ENCODE measurements around the gene LNX2.

LNX2 gene

DNA sequence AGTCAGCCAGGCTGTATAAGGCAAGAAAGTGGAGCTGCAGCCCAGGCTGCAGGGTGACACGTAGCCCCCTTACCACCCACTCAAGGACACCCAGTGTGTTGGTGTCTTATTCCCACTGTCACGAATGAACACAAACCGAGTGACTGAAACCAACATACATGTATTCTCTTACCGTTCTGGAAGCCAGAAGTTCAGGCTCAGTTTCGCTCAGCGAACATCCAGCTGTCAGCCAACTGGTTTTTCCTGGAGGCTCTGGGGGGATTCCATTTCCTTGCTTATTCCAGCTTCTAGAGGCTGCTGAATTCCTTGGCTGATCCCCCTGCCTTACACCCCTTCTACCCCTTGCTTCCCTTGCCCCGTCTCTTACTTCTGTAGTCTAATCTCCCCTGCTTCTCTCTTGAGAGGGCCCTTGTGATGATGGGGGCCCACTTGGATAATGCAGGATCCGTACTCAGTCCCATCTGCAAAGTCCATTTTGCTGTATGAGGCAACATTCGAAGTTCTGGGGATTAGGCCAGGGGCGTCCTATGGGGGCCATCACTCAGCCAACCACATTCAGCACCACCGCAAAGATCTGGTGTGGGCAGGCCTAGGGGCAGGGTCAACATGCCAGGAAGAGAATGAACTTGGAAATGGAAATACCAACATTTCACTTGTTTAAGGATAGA lies 122.6 kb downstream of the LNX2 start:
- DNase-seq, result no peak

DNA sequence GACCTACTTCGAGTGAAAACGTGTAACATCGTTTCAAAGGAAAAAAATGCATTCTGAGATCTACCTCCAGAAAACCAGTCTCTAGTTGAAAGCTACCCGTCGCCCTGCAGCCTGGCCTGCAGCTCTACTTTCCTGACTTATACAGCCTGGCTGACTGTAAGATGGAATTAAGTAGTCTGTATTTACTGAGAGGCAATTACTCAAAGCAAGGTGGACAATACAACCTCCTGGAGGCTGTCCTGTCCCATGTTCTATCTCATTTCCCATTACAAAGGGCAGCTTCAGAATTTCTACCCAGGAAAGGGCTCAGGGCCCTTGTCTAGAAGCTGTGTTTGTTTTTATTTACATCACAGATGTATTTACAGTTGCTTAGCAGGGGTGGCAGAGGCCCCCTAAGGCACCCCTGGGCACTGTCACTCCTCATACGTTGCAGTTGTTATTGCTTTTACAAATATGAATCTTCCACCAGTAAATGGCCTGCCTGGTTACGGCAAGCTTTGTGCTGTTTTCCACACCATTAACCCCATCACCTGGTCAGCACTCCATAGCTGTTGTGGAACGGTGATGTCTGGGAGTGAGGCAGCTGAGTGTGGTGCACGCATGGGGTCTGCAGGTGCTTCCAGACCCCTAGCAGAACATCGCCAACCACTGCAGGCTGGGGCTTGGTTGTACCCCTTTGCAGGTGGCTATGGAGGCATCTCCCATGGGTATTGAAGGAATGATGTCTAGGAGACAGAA lies 123.6 kb downstream of the LNX2 start:
- DNase-seq, result no peak

DNA sequence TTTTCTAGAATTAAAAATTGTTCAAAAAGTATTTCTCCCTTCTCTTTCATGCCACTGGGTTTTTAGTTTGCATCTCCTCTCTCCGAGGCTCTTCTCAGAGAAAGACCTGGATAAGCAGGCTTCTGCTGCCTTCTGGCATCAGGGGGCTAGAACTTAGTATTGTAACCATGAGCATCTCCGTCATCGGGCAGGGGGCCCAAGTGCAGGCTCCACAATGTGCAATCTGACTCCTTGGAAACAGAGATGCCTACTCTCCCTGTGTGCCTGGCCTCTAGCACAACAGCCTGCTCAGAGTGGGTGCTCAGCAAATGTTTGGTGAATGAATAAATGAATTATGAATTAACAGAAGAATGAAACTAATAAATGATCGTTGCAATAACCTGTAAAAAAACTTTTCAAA lies 124.3 kb downstream of the LNX2 start:
- no peak for DNase-seq
